GM23248 (cell line): Measurements from ENCODE around the gene KASH5. TPM values are rescaled to one million over a fixed set of nuclear protein-coding genes. Genes with fewer than 3 reads are reported as not detected.

Experiments used
- DNase-seq: peaks from one replicate; pipeline ENCODE4 v3.0.0-alpha.2; 2015
- H2AFZ ChIP-seq: fragments of 200-600 bp; sonication (generic); 2 replicates; pipeline ENCODE4 v1.6.1; 2016; ENCODE audit warnings: antibody characterized with exemption
- H3F3A ChIP-seq: fragments of 200-600 bp; sonication (generic); 2 replicates; pipeline ENCODE4 v1.6.1; 2016; ENCODE audit warnings: mild to moderate bottlenecking, antibody characterized with exemption, mixed run types; ENCODE audit not compliant: insufficient read depth
- H3K27ac ChIP-seq: fragments of 200-600 bp; sonication (generic); 2 replicates; pipeline ENCODE4 v1.5.1; 2016; ENCODE audit warnings: mild to moderate bottlenecking
- H3K27me3 ChIP-seq: fragments of 200-600 bp; sonication (generic); replicated peaks from 2 replicates; pipeline ENCODE4 v1.6.1; 2016; ENCODE audit warnings: mild to moderate bottlenecking; ENCODE audit not compliant: insufficient read depth
- H3K36me3 ChIP-seq: fragments of 200-600 bp; sonication (generic); 2 replicates; pipeline ENCODE4 v1.6.1; 2016; ENCODE audit warnings: low read depth, mild to moderate bottlenecking
- H3K4me1 ChIP-seq: fragments of 200-600 bp; sonication (generic); 2 replicates; pipeline ENCODE4 v1.6.1; 2016; ENCODE audit warnings: mild to moderate bottlenecking; ENCODE audit not compliant: insufficient read depth
- H3K4me2 ChIP-seq: fragments of 200-600 bp; sonication (generic); one replicate; pipeline ENCODE4 v1.6.1; 2016; ENCODE audit warnings: mild to moderate bottlenecking; ENCODE audit not compliant: unreplicated experiment
- H3K4me3 ChIP-seq: fragments of 200-600 bp; sonication (generic); 2 replicates; pipeline ENCODE4 v1.5.1; 2016; ENCODE audit warnings: mild to moderate bottlenecking
- H3K79me2 ChIP-seq: fragments of 200-600 bp; sonication (generic); 2 replicates; pipeline ENCODE4 v1.6.1; 2016; ENCODE audit warnings: mild to moderate bottlenecking; ENCODE audit not compliant: insufficient read depth
- H3K9ac ChIP-seq: fragments of 200-600 bp; sonication (generic); 2 replicates; pipeline ENCODE4 v1.6.1; 2016; ENCODE audit warnings: mild to moderate bottlenecking
- H3K9me2 ChIP-seq: fragments of 200-600 bp; sonication (generic); 2 replicates; pipeline ENCODE4 v1.6.1; 2016; ENCODE audit warnings: mixed run types, mild to moderate bottlenecking, moderate library complexity; ENCODE audit not compliant: insufficient read depth
- H3K9me3 ChIP-seq: fragments of 200-600 bp; sonication (generic); one replicate; pipeline ENCODE4 v1.6.1; 2017; ENCODE audit warnings: low read depth
- H4K20me1 ChIP-seq: fragments of 200-600 bp; sonication (generic); 2 replicates; pipeline ENCODE4 v1.6.0; 2016; ENCODE audit not compliant: insufficient read depth
- EZH2 ChIP-seq: fragments of 200-600 bp; sonication (generic); IDR thresholded peaks from 2 replicates; pipeline ENCODE4 v1.6.1; 2018; ENCODE audit warnings: antibody characterized with exemption, mild to moderate bottlenecking; ENCODE audit not compliant: insufficient read depth, poor library complexity, severe bottlenecking
- EZH2phosphoT487 ChIP-seq: fragments of 200-600 bp; sonication (generic); IDR thresholded peaks from 2 replicates; pipeline ENCODE4 v1.6.1; 2018; ENCODE audit warnings: antibody characterized with exemption, moderate library complexity, mild to moderate bottlenecking, low read depth; ENCODE audit not compliant: insufficient read depth
- WGBS, 2 experiments: methylation state at CpG; one replicate each; pipeline ENCODE4 v1.1.6; 2015 to 2017; ENCODE audit warnings: low lambda C conversion rate in 2 of 2, low coverage in 1 of 2; ENCODE audit errors: missing lambda C conversion rate in 2 of 2; 5-methylcytosine and 5-hydroxymethylcytosine counted together
- in situ Hi-C: fragments of 300-500 bp; cut with MboI; formaldehyde crosslinking; loops from 2 replicates; pipeline ENCODE4 v1.15.0; 2020
- polyA plus RNA-seq: library from polyadenylated mRNA; unstranded; fragments of >200 nt; fragmentation: Nextera tagmentation; extraction: Ambion mirVana; gene quantifications from 2 replicates; pipeline ENCODE4 v1.2.1, GENCODE V29; 2016
- total RNA-seq: library from RNA; depleted of rRNA; stranded (reverse); fragments of >200 nt; shearing (Covaris generic); gene quantifications from 2 replicates; pipeline ENCODE4 v1.2.3, GENCODE V29; 2014

Gene KASH5
- total and polyA plus RNA-seq, 2 experiments from 2014 or later, result not detected

GRCh38 chr19:49435670-49436069 lies 47.6 kb downstream of the KASH5 start:
- in situ Hi-C loops, result no loop called here
- Histone ChIP-seq H3K36me3 (no peaks in the 10 kb centered on the region), H3K79me2 (no peaks in the 10 kb centered on the region), H3K9me2 (no peaks in the 10 kb centered on the region), H3K27ac (no peak overlapping the region), H3K4me2 (no peak overlapping the region), H3K9ac (no peak overlapping the region), H3K9me3 (no peaks in the 10 kb centered on the region), H3F3A (peaks cover 3% of the 10 kb centered on the region; the same call in 1 of the 2 replicates), H3K4me1 (no peaks in the 10 kb centered on the region), H3K4me3 (no peak overlapping the region), H2AFZ (no peak overlapping the region), H3K27me3 (peaks cover 83% of the 10 kb centered on the region), H4K20me1 (no peaks in the 10 kb centered on the region)
- no peak for DNase-seq
- 85 to 86% methylated on average over 10 of the region's 10 CpGs for WGBS, 2 experiments
- no peak for TF ChIP-seq EZH2
- TF ChIP-seq EZH2phosphoT487, result no peak

- no peak overlapping the region for H3K4me2 ChIP-seq
- H2AFZ ChIP-seq, result no peak overlapping the region
- no peaks in the 10 kb centered on the region for H3K79me2 ChIP-seq
- H3K4me3 ChIP-seq, result no peak overlapping the region
- peaks cover 82% of the 10 kb centered on the region for H3K27me3 ChIP-seq
- H3F3A ChIP-seq, result peaks cover 5% of the 10 kb centered on the region; the same call in 1 of the 2 replicates
- in situ Hi-C loops, result no loop called here
- no peaks in the 10 kb centered on the region for H3K9me2 ChIP-seq
- TF ChIP-seq EZH2 (peak; percentile 25), EZH2phosphoT487 (no peak)
- DNase-seq, result peak; percentile 54
- 15 to 19% methylated on average over 39 to 40 of the region's 42 CpGs for WGBS, 2 experiments
- no peak overlapping the region for H3K9ac ChIP-seq
- H3K36me3 ChIP-seq, result no peaks in the 10 kb centered on the region
- no peak overlapping the region for H3K27ac ChIP-seq
- no peaks in the 10 kb centered on the region for H3K4me1 ChIP-seq
- H4K20me1 ChIP-seq, result no peaks in the 10 kb centered on the region
- H3K9me3 ChIP-seq, result no peaks in the 10 kb centered on the region
Measured at GRCh38 chr19:49436381-49437017, 48.5 kb downstream of the KASH5 start.

- whole genome bisulfite sequencing, 2 experiments, result 0 to 11% methylated on average over 4 to 8 of the region's 8 CpGs
- no peak overlapping the region for H3K4me2 ChIP-seq
- in situ Hi-C loops, result no loop called here
Measured at GRCh38 chr19:49437231-49437630, 49.2 kb downstream of the KASH5 start.

GRCh38 chr19:49438261-49438660 lies 50.2 kb downstream of the KASH5 start:
- Histone ChIP-seq H3F3A (peaks cover 8% of the 10 kb centered on the region), H3K4me1 (no peaks in the 10 kb centered on the region), H3K4me3 (no peak overlapping the region), H3K36me3 (no peaks in the 10 kb centered on the region), H2AFZ (no peak overlapping the region), H4K20me1 (no peaks in the 10 kb centered on the region), H3K9ac (no peak overlapping the region), H3K27me3 (peaks cover 65% of the 10 kb centered on the region), H3K27ac (no peak overlapping the region), H3K9me2 (no peaks in the 10 kb centered on the region), H3K9me3 (no peaks in the 10 kb centered on the region), H3K79me2 (no peaks in the 10 kb centered on the region), H3K4me2 (no peak overlapping the region)
- 6 to 9% methylated on average over 6 of the region's 6 CpGs for WGBS, 2 experiments
- no peak for DNase-seq
- in situ Hi-C loops, result no loop called here
- TF ChIP-seq EZH2 (peak; percentile 47), EZH2phosphoT487 (no peak)

More at GRCh38 chr19:49437231-49437630, 49.2 kb downstream of the KASH5 start:
- Histone ChIP-seq H3F3A (peaks cover 7% of the 10 kb centered on the region), H4K20me1 (no peaks in the 10 kb centered on the region), H3K9me2 (no peaks in the 10 kb centered on the region), H3K36me3 (no peaks in the 10 kb centered on the region), H3K79me2 (no peaks in the 10 kb centered on the region), H3K27ac (no peak overlapping the region), H3K4me3 (no peak overlapping the region), H3K9ac (no peak overlapping the region), H2AFZ (no peak overlapping the region), H3K9me3 (no peaks in the 10 kb centered on the region), H3K27me3 (peaks cover 75% of the 10 kb centered on the region), H3K4me1 (no peaks in the 10 kb centered on the region)
- no peak for TF ChIP-seq EZH2
- TF ChIP-seq EZH2phosphoT487, result no peak
- DNase-seq, result no peak

GRCh38 chr19:49439836-49440235 lies 51.8 kb downstream of the KASH5 start:
- H3K27ac ChIP-seq, result no peak overlapping the region
- H3K36me3 ChIP-seq, result no peaks in the 10 kb centered on the region
- 30 to 31% methylated on average over 6 of the region's 6 CpGs for WGBS, 2 experiments
- H3F3A ChIP-seq, result peaks cover 8% of the 10 kb centered on the region
- H3K9ac ChIP-seq, result no peak overlapping the region
- peaks cover 51% of the 10 kb centered on the region for H3K27me3 ChIP-seq
- no peak for DNase-seq
- no peaks in the 10 kb centered on the region for H3K4me1 ChIP-seq
- no peaks in the 10 kb centered on the region for H3K9me3 ChIP-seq
- in situ Hi-C loops, result no loop called here
- no peaks in the 10 kb centered on the region for H3K9me2 ChIP-seq
- H3K79me2 ChIP-seq, result no peaks in the 10 kb centered on the region
- no peak overlapping the region for H3K4me3 ChIP-seq
- H3K4me2 ChIP-seq, result no peak overlapping the region
- no peak for TF ChIP-seq EZH2
- no peak overlapping the region for H2AFZ ChIP-seq
- no peaks in the 10 kb centered on the region for H4K20me1 ChIP-seq
